NCI-H187 (cell line): ENCODE results near the gene SLAIN2.

Experiments used
- DNase-seq, 2 experiments: peaks; one replicate each; lab custom pipeline; 2025; lab: John Stamatoyannopoulos, UW

Gene SLAIN2

GRCh38 chr4:48334900-48335384 lies 6.4 kb upstream of the SLAIN2 start:
- no peak for DNase-seq

- no peak for DNase-seq
Measured at GRCh38 chr4:48336146-48336870, 5.0 kb upstream of the SLAIN2 start.

- no peak for DNase-seq
Measured at GRCh38 chr4:48337731-48338130, 3.6 kb upstream of the SLAIN2 start.

GRCh38 chr4:48339642-48340041 lies 1.7 kb upstream of the SLAIN2 start:
- DNase-seq = no peak

- DNase-seq = no peak
Measured at GRCh38 chr4:48340276-48340964, 909 bp upstream of the SLAIN2 start.

- DNase-seq = no peak
Measured at GRCh38 chr4:48341776-48342605, 662 bp downstream of the SLAIN2 start.

GRCh38 chr4:48342606-48342880 lies 1.2 kb downstream of the SLAIN2 start:
- no peak for DNase-seq

GRCh38 chr4:48343035-48343434 lies 1.7 kb downstream of the SLAIN2 start:
- DNase-seq = no peak

- no peak for DNase-seq
Measured at GRCh38 chr4:48343551-48343950, 2.2 kb downstream of the SLAIN2 start.

GRCh38 chr4:48345542-48345941 lies 4.2 kb downstream of the SLAIN2 start:
- no peak for DNase-seq

GRCh38 chr4:48346594-48346993 lies 5.3 kb downstream of the SLAIN2 start:
- DNase-seq = no peak

- DNase-seq = no peak
Measured at GRCh38 chr4:48347282-48347921, 6.1 kb downstream of the SLAIN2 start.

- no peak for DNase-seq
Measured at GRCh38 chr4:48350871-48351270, 9.5 kb downstream of the SLAIN2 start.

- DNase-seq = no peak
Measured at GRCh38 chr4:48352793-48353192, 11.5 kb downstream of the SLAIN2 start.

- no peak for DNase-seq
Measured at GRCh38 chr4:48356355-48356754, 15.0 kb downstream of the SLAIN2 start.

GRCh38 chr4:48360285-48361011 lies 19.1 kb downstream of the SLAIN2 start:
- DNase-seq = no peak

GRCh38 chr4:48361012-48361400 lies 19.7 kb downstream of the SLAIN2 start:
- DNase-seq = no peak

- no peak for DNase-seq
Measured at GRCh38 chr4:48366611-48367010, 25.3 kb downstream of the SLAIN2 start.

- no peak for DNase-seq
Measured at GRCh38 chr4:48367016-48367415, 25.7 kb downstream of the SLAIN2 start.

- no peak for DNase-seq
Measured at GRCh38 chr4:48368389-48368788, 27.1 kb downstream of the SLAIN2 start.

GRCh38 chr4:48369248-48369647 lies 27.9 kb downstream of the SLAIN2 start:
- DNase-seq = no peak

- no peak for DNase-seq
Measured at GRCh38 chr4:48369771-48370170, 28.4 kb downstream of the SLAIN2 start.
